Nephron (organoid): ENCODE results near the gene PPP4R4.

ENCODE experiments used
- H3K27ac Mint-ChIP-seq, 3 experiments: 2 replicates each; pipeline ENCODE4 v1.8.0; 2020; ENCODE audit warnings: mixed read lengths in 3 of 3, mild to moderate bottlenecking in 2 of 3, moderate library complexity in 1 of 3
- H3K27me3 Mint-ChIP-seq: 2 replicates; pipeline ENCODE4 v1.8.0; 2021; ENCODE audit warnings: low read depth, mild to moderate bottlenecking, moderate library complexity, mixed read lengths
- H3K36me3 Mint-ChIP-seq: 2 replicates; pipeline ENCODE4 v1.8.0; 2020; ENCODE audit warnings: low read depth, mixed read lengths
- H3K4me1 Mint-ChIP-seq: 2 replicates; pipeline ENCODE4 v1.8.0; 2020; ENCODE audit warnings: mixed read lengths
- H3K4me3 Mint-ChIP-seq, 3 experiments: 2 replicates each; pipeline ENCODE4 v1.8.0; 2020; ENCODE audit warnings: mild to moderate bottlenecking in 3 of 3, mixed read lengths in 3 of 3, moderate library complexity in 2 of 3
- H3K9me3 Mint-ChIP-seq: 2 replicates; pipeline ENCODE4 v1.8.0; 2020; ENCODE audit warnings: mixed read lengths
- CTCF ChIP-seq, 3 experiments: fragments of 200-600 bp; sonication (generic); IDR thresholded peaks; one replicate each; pipeline ENCODE4 v1.5.0; 2021; ENCODE audit warnings: antibody characterized with exemption in 3 of 3; ENCODE audit not compliant: unreplicated experiment in 3 of 3

PPP4R4 gene

GRCh38 chr14:94173885-94174603 lies at the start of gene PPP4R4:
PPP4R4 (plus strand) TSS chr14:94174322; CDS start chr14:94174466, 144 bp downstream.
- Mint-ChIP-seq H3K36me3 (no peaks in the 10 kb centered on the region), H3K27me3 (peaks cover 73% of the 10 kb centered on the region)
- TF ChIP-seq CTCF (IDR thresholded peaks at IDR 0.05; ENCODE audit: unreplicated experiment in 3 of 3): no peak

GRCh38 chr14:94124582-94125377 lies 49.3 kb upstream of the PPP4R4 start:
- Mint-ChIP-seq H3K27me3 (no peaks in the 10 kb centered on the region), H3K4me3 (no peak overlapping the region), H3K27ac (no peak overlapping the region), H3K9me3 (peaks cover 14% of the 10 kb centered on the region), H3K36me3 (peaks cover 5% of the 10 kb centered on the region), H3K4me1 (peaks cover 20% of the 10 kb centered on the region)
- TF ChIP-seq CTCF (IDR thresholded peaks at IDR 0.05; ENCODE audit: unreplicated experiment in 3 of 3): no peak

More at GRCh38 chr14:94173885-94174603, at the start of gene PPP4R4:
- H3K4me1 Mint-ChIP-seq: peaks cover 7% of the 10 kb centered on the region
- peak within 1 kb of the TSS; percentile 88 to 91 (median 89) for H3K4me3 Mint-ChIP-seq
- no peaks in the 10 kb centered on the region for H3K9me3 Mint-ChIP-seq
- no peak within 1 kb of the TSS for H3K27ac Mint-ChIP-seq

- H3K9me3 Mint-ChIP-seq: peaks cover 10% of the 10 kb centered on the region
- no peaks in the 10 kb centered on the region for H3K27me3 Mint-ChIP-seq
- no peak overlapping the region for H3K27ac Mint-ChIP-seq
- peaks cover 25% of the 10 kb centered on the region for H3K4me1 Mint-ChIP-seq
- peaks cover 1% of the 10 kb centered on the region for H3K36me3 Mint-ChIP-seq
- H3K4me3 Mint-ChIP-seq: no peak overlapping the region
- no peak for TF ChIP-seq CTCF (IDR thresholded peaks at IDR 0.05; ENCODE audit: unreplicated experiment in 3 of 3)
Observed at GRCh38 chr14:94125659-94126418, 48.3 kb upstream of the PPP4R4 start.

GRCh38 chr14:94126419-94126677 lies 47.8 kb upstream of the PPP4R4 start:
- no peak overlapping the region for H3K4me3 Mint-ChIP-seq
- H3K27me3 Mint-ChIP-seq: no peaks in the 10 kb centered on the region
- peaks cover 6% of the 10 kb centered on the region for H3K9me3 Mint-ChIP-seq
- peak overlapping the region in 1 of 3 experiments; percentile 7 for H3K27ac Mint-ChIP-seq
- no peak for TF ChIP-seq CTCF (IDR thresholded peaks at IDR 0.05; ENCODE audit: unreplicated experiment in 3 of 3)
- peaks cover 20% of the 10 kb centered on the region for H3K4me1 Mint-ChIP-seq
- no peaks in the 10 kb centered on the region for H3K36me3 Mint-ChIP-seq

GRCh38 chr14:94126800-94127199 lies 47.3 kb upstream of the PPP4R4 start:
- H3K9me3 Mint-ChIP-seq: peaks cover 3% of the 10 kb centered on the region
- no peak for TF ChIP-seq CTCF (IDR thresholded peaks at IDR 0.05; ENCODE audit: unreplicated experiment in 3 of 3)
- H3K4me1 Mint-ChIP-seq: peaks cover 15% of the 10 kb centered on the region
- H3K27ac Mint-ChIP-seq: no peak overlapping the region
- H3K27me3 Mint-ChIP-seq: peaks cover under 1% of the 10 kb centered on the region
- H3K4me3 Mint-ChIP-seq: no peak overlapping the region
- H3K36me3 Mint-ChIP-seq: no peaks in the 10 kb centered on the region
